CD14-positive monocyte (primary cell): ENCODE data around the gene C3orf18. TPM values are rescaled to one million over a fixed set of nuclear protein-coding genes. Genes with fewer than 3 reads are reported as not detected.
A peak's percentile ranks its signal among the peaks of the same experiment; 100 is the strongest.

Source experiments
- DNase-seq, 3 donors: peaks; one replicate each; pipeline ENCODE4 v3.0.0-alpha.2; 2011 to 2022
- H2AFZ ChIP-seq: 2 replicates; pipeline ENCODE4 v1.6.0; 2012; ENCODE audit warnings: mild to moderate bottlenecking, low read depth, low read length, inconsistent platforms; ENCODE audit not compliant: insufficient read depth, poor library complexity, severe bottlenecking
- H3K27ac ChIP-seq, 2 donors: 1 replicate in 1 of 2; 2 replicates in 1 of 2; pipeline ENCODE4 v1.5.1; 2012 to 2013; ENCODE audit warnings: low read length in 2 of 2, control low read depth in 1 of 2, inconsistent platforms in 1 of 2, low read depth in 1 of 2, mild to moderate bottlenecking in 1 of 2
- H3K27me3 ChIP-seq, 2 donors: one replicate each; pipeline versions ENCODE4 v1.6.0 to v1.6.1; 2011 to 2013; ENCODE audit warnings: low read length in 2 of 2; ENCODE audit not compliant: control insufficient read depth in 2 of 2, insufficient read depth in 2 of 2
- H3K36me3 ChIP-seq, 2 donors: replicated peaks in 1 of 2; 1 replicate in 1 of 2; 2 replicates in 1 of 2; pipeline versions ENCODE4 v1.5.1 to v1.6.1; 2012 to 2013; ENCODE audit warnings: low read length in 2 of 2, control low read depth in 1 of 2, inconsistent platforms in 1 of 2, mild to moderate bottlenecking in 1 of 2; ENCODE audit not compliant: insufficient read depth in 2 of 2, control insufficient read depth in 1 of 2
- H3K4me1 ChIP-seq, 2 donors: 1 replicate in 1 of 2; 2 replicates in 1 of 2; pipeline versions ENCODE4 v1.5.1 to v1.6.1; 2012 to 2013; ENCODE audit warnings: low read length in 2 of 2, control low read depth in 1 of 2, inconsistent platforms in 1 of 2, mild to moderate bottlenecking in 1 of 2, moderate library complexity in 1 of 2; ENCODE audit not compliant: insufficient read depth in 2 of 2, control insufficient read depth in 1 of 2
- H3K4me2 ChIP-seq: replicated peaks from 2 replicates; pipeline ENCODE3; 2012; ENCODE audit warnings: low read length, moderate library complexity, mild to moderate bottlenecking; ENCODE audit not compliant: poor library complexity, severe bottlenecking; ENCODE audit errors: extremely low read depth
- H3K4me3 ChIP-seq, 3 experiments: fragments of 200-600 bp in 1 of 3; sonication (generic) in 1 of 3; replicated peaks in 1 of 3; 1 replicate in 2 of 3; 2 replicates in 1 of 3; pipeline ENCODE4 v1.5.1; 2011 to 2013; ENCODE audit warnings: low read length in 3 of 3, mild to moderate bottlenecking in 3 of 3, control low read depth in 2 of 3, low read depth in 2 of 3, inconsistent platforms in 1 of 3, moderate library complexity in 1 of 3
- H3K79me2 ChIP-seq: 2 replicates; pipeline ENCODE4 v1.6.0; 2012; ENCODE audit warnings: mild to moderate bottlenecking, control low read depth, inconsistent platforms, low read length, moderate library complexity; ENCODE audit not compliant: insufficient read depth
- H3K9ac ChIP-seq: 2 replicates; pipeline ENCODE4 v1.6.0; 2017; ENCODE audit warnings: low read length, mild to moderate bottlenecking; ENCODE audit not compliant: insufficient read depth, poor library complexity, severe bottlenecking
- H3K9me3 ChIP-seq, 2 donors: replicated peaks in 1 of 2; 1 replicate in 1 of 2; 2 replicates in 1 of 2; pipeline versions ENCODE4 v1.5.1 to v1.6.1; 2012 to 2013; ENCODE audit warnings: low read length in 2 of 2, control low read depth in 1 of 2; ENCODE audit not compliant: control insufficient read depth in 1 of 2, insufficient read depth in 1 of 2
- H4K20me1 ChIP-seq: 2 replicates; pipeline ENCODE4 v1.6.0; 2012; ENCODE audit warnings: mild to moderate bottlenecking, low read length, control low read depth, moderate library complexity; ENCODE audit not compliant: insufficient read depth
- H3K27ac Mint-ChIP-seq, 7 donors: one replicate each; pipeline ENCODE4 v1.8.0; 2020; ENCODE audit warnings: mild to moderate bottlenecking in 7 of 7, mixed read lengths in 7 of 7, moderate library complexity in 6 of 7, inconsistent platforms in 2 of 7
- H3K27me3 Mint-ChIP-seq, 3 donors: one replicate each; pipeline ENCODE4 v1.8.0; 2021 to 2022; ENCODE audit warnings: low read depth in 3 of 3, mild to moderate bottlenecking in 3 of 3, mixed read lengths in 3 of 3, moderate library complexity in 3 of 3, inconsistent platforms in 1 of 3
- H3K36me3 Mint-ChIP-seq, 2 donors: one replicate each; pipeline ENCODE4 v1.8.0; 2020; ENCODE audit warnings: mixed read lengths in 2 of 2, inconsistent platforms in 1 of 2, mild to moderate bottlenecking in 1 of 2
- H3K4me1 Mint-ChIP-seq: one replicate; pipeline ENCODE4 v1.8.0; 2020; ENCODE audit warnings: mild to moderate bottlenecking, mixed read lengths
- H3K4me3 Mint-ChIP-seq, 2 donors: one replicate each; pipeline ENCODE4 v1.8.0; 2020; ENCODE audit warnings: mild to moderate bottlenecking in 2 of 2, mixed read lengths in 2 of 2, moderate library complexity in 1 of 2
- H3K9me3 Mint-ChIP-seq, 7 donors: one replicate each; pipeline ENCODE4 v1.8.0; 2020 to 2022; ENCODE audit warnings: mixed read lengths in 7 of 7, mild to moderate bottlenecking in 6 of 7, moderate library complexity in 6 of 7, inconsistent platforms in 2 of 7
- CTCF ChIP-seq: fragments of 200-600 bp; IDR thresholded peaks from one replicate; pipeline ENCODE4 v1.8.0; 2022; ENCODE audit warnings: antibody characterized with exemption, mild to moderate bottlenecking
- WGBS: methylation state at CpG from one replicate; pipeline ENCODE4 v1.1.5; 2013; ENCODE audit warnings: missing lambda C conversion rate; ENCODE audit not compliant: insufficient coverage; 5-methylcytosine and 5-hydroxymethylcytosine counted together
- intact Hi-C, 2 donors: fragments of 100-400 bp; cut with micrococcal nuclease; formaldehyde crosslinking; loops; one replicate each; pipeline versions ENCODE4 v1.15.0 to v1.15.1; 2023
- polyA plus RNA-seq, 3 donors: library from polyadenylated mRNA; depleted of rRNA in 1 of 3; unstranded in 2 of 3; stranded (reverse) in 1 of 3; fragments of 300-500 nt in 2 of 3; fragments of >200 nt in 1 of 3; fragmentation: Illumina TruSeq in 2 of 3; gene quantifications; 1 replicate in 2 of 3; 2 replicates in 1 of 3; pipeline ENCODE4 v1.2.3, GENCODE V29; 2012 to 2021

Gene C3orf18
- polyA plus RNA-seq, 3 donors: 0.18 to 1.5 (median 0.76) TPM

GRCh38 chr3:50542177-50543034, 25.1 kb downstream of the C3orf18 start:
- Histone ChIP-seq H3K36me3 (no peaks in the 10 kb centered on the region), H3K79me2 (no peaks in the 10 kb centered on the region), H3K4me3 (no peak overlapping the region), H3K4me1 (no peaks in the 10 kb centered on the region), H2AFZ (no peak overlapping the region), H3K9ac (no peak overlapping the region), H3K27ac (no peak overlapping the region), H4K20me1 (no peaks in the 10 kb centered on the region), H3K4me2 (no peak overlapping the region), H3K9me3 (no peaks in the 10 kb centered on the region), H3K27me3 (peaks cover 0 to 4% of the 10 kb centered on the region in 2 donors)
- peaks cover 15 to 16% (median 16%) of the 10 kb centered on the region in 3 donors for H3K27me3 Mint-ChIP-seq
- H3K9me3 Mint-ChIP-seq: no peaks in the 10 kb centered on the region
- no peak overlapping the region for H3K4me3 Mint-ChIP-seq
- WGBS: no CpG with 5 or more reads among the region's 2 CpGs
- peak; percentile 94 for TF ChIP-seq CTCF
- no peaks in the 10 kb centered on the region for H3K36me3 Mint-ChIP-seq
- peak; percentile 36 to 66 (median 57) for DNase-seq
- H3K4me1 Mint-ChIP-seq: no peaks in the 10 kb centered on the region
- H3K27ac Mint-ChIP-seq: no peak overlapping the region
- intact Hi-C loops: loop anchor here (1.0 to 5.0 kb wide), 2 partner anchors 105 to 106 kb away; no protein-coding TSS in a partner anchor

GRCh38 chr3:50539356-50540286, 27.9 kb downstream of the C3orf18 start:
- no peak overlapping the region for H3K4me2 ChIP-seq
- intact Hi-C loops: loop anchor here in 1 of 2 donors (5.0 kb wide), 1 partner anchor 102 kb away; no protein-coding TSS in a partner anchor
- H3K9me3 ChIP-seq: no peaks in the 10 kb centered on the region
- H3K27ac ChIP-seq: no peak overlapping the region
- Mint-ChIP-seq H3K4me1 (no peaks in the 10 kb centered on the region), H3K4me3 (no peak overlapping the region), H3K36me3 (no peaks in the 10 kb centered on the region), H3K27me3 (peaks cover 15 to 24% (median 21%) of the 10 kb centered on the region in 3 donors), H3K9me3 (peaks cover 0 to 2% (median 0%) of the 10 kb centered on the region in 7 donors), H3K27ac (peak overlapping the region in 1 of 7 donors; percentile 69)
- H3K27me3 ChIP-seq: peaks cover 0 to 4% of the 10 kb centered on the region in 2 donors
- 51% methylated on average over 15 of the region's 18 CpGs for WGBS
- TF ChIP-seq CTCF: no peak
- no peak for DNase-seq
- H3K36me3 ChIP-seq: no peaks in the 10 kb centered on the region
- H3K9ac ChIP-seq: no peak overlapping the region
- H2AFZ ChIP-seq: no peak overlapping the region
- H3K4me3 ChIP-seq: no peak overlapping the region
- H4K20me1 ChIP-seq: no peaks in the 10 kb centered on the region
- H3K79me2 ChIP-seq: no peaks in the 10 kb centered on the region
- no peaks in the 10 kb centered on the region for H3K4me1 ChIP-seq
